Neural cell (in vitro differentiated cells): ENCODE results near the gene PDLIM5. TPM values are rescaled to one million over a fixed set of nuclear protein-coding genes. Genes with fewer than 3 reads are reported as not detected.

Experiments
- H2AFZ ChIP-seq: fragments of 200-600, 300-800 bp; sonication (generic), shearing (Covaris generic); 2 replicates; pipeline ENCODE4 v1.6.0; 2014; ENCODE audit warnings: low read depth, mild to moderate bottlenecking, antibody characterized with exemption, low read length, moderate library complexity
- H3F3A ChIP-seq: fragments of 200-600 bp; shearing (Covaris generic); 2 replicates; pipeline ENCODE4 v1.6.1; 2016; ENCODE audit warnings: mild to moderate bottlenecking, moderate library complexity, mixed read lengths, antibody characterized with exemption, low read length; ENCODE audit not compliant: insufficient read depth, poor library complexity, severe bottlenecking
- H3K27ac ChIP-seq: fragments of 200-600, 300-800 bp; sonication (generic), shearing (Covaris generic); 2 replicates; pipeline ENCODE4 v1.5.1; 2014; ENCODE audit warnings: mild to moderate bottlenecking, low read length, moderate library complexity
- H3K27me3 ChIP-seq: fragments of 300-800, 200-600 bp; sonication (generic), shearing (Covaris generic); 2 replicates; pipeline ENCODE4 v1.6.0; 2014; ENCODE audit warnings: mild to moderate bottlenecking, low read depth, low read length, moderate library complexity; ENCODE audit not compliant: insufficient read depth
- H3K36me3 ChIP-seq: fragments of 300-800, 200-600 bp; sonication (generic), shearing (Covaris generic); 2 replicates; pipeline ENCODE4 v1.5.1; 2014; ENCODE audit warnings: mild to moderate bottlenecking, antibody characterized with exemption, low read length, moderate library complexity; ENCODE audit not compliant: insufficient read depth
- H3K4me2 ChIP-seq: fragments of 300-800, 200-600 bp; sonication (generic), shearing (Covaris generic); 2 replicates; pipeline ENCODE4 v1.6.0; 2014; ENCODE audit warnings: mild to moderate bottlenecking, low read length
- H3K4me3 ChIP-seq: fragments of 300-800, 200-600 bp; sonication (generic), shearing (Covaris generic); 2 replicates; pipeline ENCODE4 v1.5.1; 2014; ENCODE audit warnings: mild to moderate bottlenecking, low read length, moderate library complexity
- H3K79me2 ChIP-seq: fragments of 200-600 bp; shearing (Covaris generic); replicated peaks from 2 replicates; pipeline ENCODE4 v1.6.0; 2014; ENCODE audit warnings: mild to moderate bottlenecking, low read length, moderate library complexity; ENCODE audit not compliant: insufficient read depth
- H3K9ac ChIP-seq: fragments of 300-800, 200-600 bp; sonication (generic), shearing (Covaris generic); 2 replicates; pipeline ENCODE4 v1.6.1; 2016; ENCODE audit warnings: mild to moderate bottlenecking, low read length, mixed read lengths
- H3K9me2 ChIP-seq: fragments of 200-600 bp; shearing (Covaris generic); 2 replicates; pipeline ENCODE4 v1.6.1; 2016; ENCODE audit warnings: mild to moderate bottlenecking, low read length, mixed read lengths; ENCODE audit not compliant: insufficient read depth
- H3K9me3 ChIP-seq: fragments of 200-600, 300-800 bp; sonication (generic), shearing (Covaris generic); 2 replicates; pipeline ENCODE4 v1.6.1; 2016; ENCODE audit warnings: mild to moderate bottlenecking, mixed run types, low read length, moderate library complexity, mixed read lengths
- H4K20me1 ChIP-seq: fragments of 200-600 bp; shearing (Covaris generic); 2 replicates; pipeline ENCODE4 v1.6.1; 2016; ENCODE audit warnings: mild to moderate bottlenecking, mixed run types; ENCODE audit not compliant: insufficient read depth
- EP300 ChIP-seq: fragments of 450-650 bp; conservative IDR thresholded peaks from 2 replicates; pipeline ENCODE4 v1.6.1; 2014; ENCODE audit warnings: antibody characterized with exemption, mild to moderate bottlenecking, moderate library complexity; ENCODE audit not compliant: poor library complexity, severe bottlenecking
- EZH2 ChIP-seq: fragments of 200-600, 300-800 bp; shearing (Covaris generic), sonication (generic); IDR thresholded peaks from 2 replicates; pipeline ENCODE4 v1.6.1; 2014; ENCODE audit warnings: antibody characterized with exemption, low read length, borderline replicate concordance, mild to moderate bottlenecking; ENCODE audit not compliant: insufficient read depth, poor library complexity, severe bottlenecking
- MXI1 ChIP-seq: fragments of 450-650 bp; conservative IDR thresholded peaks from 2 replicates; pipeline ENCODE4 v1.6.1; 2014; ENCODE audit warnings: antibody characterized with exemption, mild to moderate bottlenecking; ENCODE audit not compliant: poor library complexity, severe bottlenecking
- POLR2AphosphoS5 ChIP-seq: IDR thresholded peaks from 2 replicates; pipeline ENCODE4 v1.6.1; 2012
- RAD21 ChIP-seq: fragments of 450-650 bp; conservative IDR thresholded peaks from 2 replicates; pipeline ENCODE4 v1.6.1; 2014; ENCODE audit warnings: antibody characterized with exemption, mild to moderate bottlenecking, moderate library complexity
- REST ChIP-seq: IDR thresholded peaks from 2 replicates; pipeline ENCODE4 v1.6.1; 2012; ENCODE audit warnings: borderline replicate concordance
- SMC3 ChIP-seq: fragments of 450-650 bp; conservative IDR thresholded peaks from 2 replicates; pipeline ENCODE4 v1.6.1; 2014; ENCODE audit warnings: antibody characterized with exemption, mild to moderate bottlenecking, moderate library complexity; ENCODE audit not compliant: poor library complexity
- TAF1 ChIP-seq: IDR thresholded peaks from 2 replicates; pipeline ENCODE4 v1.6.1; 2012; ENCODE audit warnings: low read depth
- polyA plus RNA-seq: library from polyadenylated mRNA; depleted of rRNA; stranded (reverse); fragments of >200 nt; gene quantifications from 2 replicates; pipeline ENCODE4 v1.2.3, GENCODE V29; 2014
- TF ChIP-seq, protein P1 (sequence below): fragments of 450-650 bp; IDR thresholded peaks from 2 replicates; pipeline ENCODE4 v1.5.1; 2014; ENCODE audit warnings: antibody characterized with exemption, mild to moderate bottlenecking, moderate library complexity; ENCODE audit not compliant: poor library complexity, severe bottlenecking

Gene PDLIM5
- polyA plus RNA-seq, 1 donor from 2014 or later: 1.6 TPM

DNA sequence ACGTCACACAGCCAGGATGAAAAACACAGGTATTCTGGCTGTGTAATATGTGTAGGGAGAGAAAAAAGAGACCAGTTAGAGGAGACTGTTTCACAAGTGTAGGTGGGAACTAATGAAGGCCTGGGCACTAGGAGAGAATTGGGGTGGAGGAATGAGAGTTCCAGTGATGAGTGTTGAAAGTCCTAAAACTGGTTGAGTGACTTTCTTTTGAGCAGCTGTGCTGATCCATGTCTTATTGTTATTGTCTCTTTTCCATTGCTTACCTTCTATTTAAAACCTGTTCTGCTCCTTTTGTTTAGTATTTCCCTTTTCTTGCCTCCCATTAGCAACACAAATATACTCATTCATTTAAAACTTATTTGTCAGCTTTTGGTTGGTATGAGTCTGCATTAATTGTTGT lies 88.7 kb downstream of the PDLIM5 start:
- Histone ChIP-seq H4K20me1 (no peaks in the 10 kb centered on the region), H3K36me3 (no peaks in the 10 kb centered on the region), H3K9me2 (no peaks in the 10 kb centered on the region), H3K4me2 (no peak overlapping the region), H3K4me3 (no peak overlapping the region), H3K9ac (no peak overlapping the region), H3K27ac (no peak overlapping the region), H3F3A (no peaks in the 10 kb centered on the region), H3K27me3 (no peaks in the 10 kb centered on the region), H3K9me3 (no peaks in the 10 kb centered on the region), H3K79me2 (no peaks in the 10 kb centered on the region), H2AFZ (no peak overlapping the region)
- TF ChIP-seq SMC3 (no peak), EZH2 (no peak), EP300 (no peak), REST (no peak), POLR2AphosphoS5 (no peak), MXI1 (no peak), RAD21 (no peak), TAF1 (no peak)
- TF ChIP-seq, protein P1, sequence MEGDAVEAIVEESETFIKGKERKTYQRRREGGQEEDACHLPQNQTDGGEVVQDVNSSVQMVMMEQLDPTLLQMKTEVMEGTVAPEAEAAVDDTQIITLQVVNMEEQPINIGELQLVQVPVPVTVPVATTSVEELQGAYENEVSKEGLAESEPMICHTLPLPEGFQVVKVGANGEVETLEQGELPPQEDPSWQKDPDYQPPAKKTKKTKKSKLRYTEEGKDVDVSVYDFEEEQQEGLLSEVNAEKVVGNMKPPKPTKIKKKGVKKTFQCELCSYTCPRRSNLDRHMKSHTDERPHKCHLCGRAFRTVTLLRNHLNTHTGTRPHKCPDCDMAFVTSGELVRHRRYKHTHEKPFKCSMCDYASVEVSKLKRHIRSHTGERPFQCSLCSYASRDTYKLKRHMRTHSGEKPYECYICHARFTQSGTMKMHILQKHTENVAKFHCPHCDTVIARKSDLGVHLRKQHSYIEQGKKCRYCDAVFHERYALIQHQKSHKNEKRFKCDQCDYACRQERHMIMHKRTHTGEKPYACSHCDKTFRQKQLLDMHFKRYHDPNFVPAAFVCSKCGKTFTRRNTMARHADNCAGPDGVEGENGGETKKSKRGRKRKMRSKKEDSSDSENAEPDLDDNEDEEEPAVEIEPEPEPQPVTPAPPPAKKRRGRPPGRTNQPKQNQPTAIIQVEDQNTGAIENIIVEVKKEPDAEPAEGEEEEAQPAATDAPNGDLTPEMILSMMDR: no peak

DNA sequence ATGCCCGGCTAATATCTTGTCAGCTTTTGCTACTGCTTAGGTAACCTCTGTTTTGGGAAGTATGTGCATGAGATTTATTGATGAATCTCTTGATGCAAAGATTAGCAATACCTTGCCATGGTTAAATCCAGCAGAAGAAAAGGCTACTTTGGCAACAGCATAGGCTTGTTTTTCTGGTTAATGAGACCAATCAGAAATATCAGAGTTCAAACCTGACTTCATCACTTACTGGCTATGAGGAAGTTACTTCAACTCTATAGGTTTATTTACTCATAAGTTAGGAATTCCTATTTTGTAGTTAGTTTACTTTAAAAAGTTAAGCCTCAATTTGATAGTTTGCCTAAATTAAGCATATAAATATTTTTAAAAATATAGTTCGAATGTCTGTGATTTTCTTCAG lies 93.1 kb downstream of the PDLIM5 start:
- Histone ChIP-seq H3K36me3 (no peaks in the 10 kb centered on the region), H2AFZ (no peak overlapping the region), H3K9me2 (no peaks in the 10 kb centered on the region), H3F3A (no peaks in the 10 kb centered on the region), H3K4me3 (no peak overlapping the region), H3K9ac (no peak overlapping the region), H3K9me3 (no peaks in the 10 kb centered on the region), H3K27ac (no peak overlapping the region), H3K27me3 (no peaks in the 10 kb centered on the region), H4K20me1 (no peaks in the 10 kb centered on the region), H3K4me2 (no peak overlapping the region), H3K79me2 (no peaks in the 10 kb centered on the region)
- no peak for TF ChIP-seq TAF1
- TF ChIP-seq SMC3: no peak
- TF ChIP-seq POLR2AphosphoS5: no peak
- no peak for TF ChIP-seq EP300
- TF ChIP-seq REST: no peak
- TF ChIP-seq RAD21: no peak
- TF ChIP-seq MXI1: no peak
- TF ChIP-seq, protein P1: no peak
- TF ChIP-seq EZH2: no peak
